SK-N-SH (cell line): ENCODE data around the gene SELENOM. TPM values are rescaled to one million over a fixed set of nuclear protein-coding genes. Genes with fewer than 3 reads are reported as not detected.

Experiments
- CTCF ChIA-PET: fragments of 300-600, 350-600 bp; formaldehyde crosslinking; extraction: SDS; loops from one replicate; lab custom pipeline; 2021; lab: Yijun Ruan, JAX
- POLR2A ChIA-PET: fragments of 350-600 bp; sonication (Branson Sonifier 250); formaldehyde crosslinking; extraction: SDS; loops from one replicate; lab custom pipeline; 2020; ENCODE audit warnings: antibody characterized with exemption, inconsistent platforms; lab: Yijun Ruan, JAX
- DNase-seq: peaks from one replicate; pipeline ENCODE4 v3.0.0; 2012
- H2AFZ ChIP-seq: fragments of 200-600 bp; sonication (generic); 2 replicates; pipeline ENCODE4 v1.8.1; 2016; ENCODE audit warnings: antibody characterized with exemption, mild to moderate bottlenecking, low read depth
- H3F3A ChIP-seq: fragments of 200-600 bp; sonication (generic); replicated peaks from 2 replicates; pipeline ENCODE3; 2016; ENCODE audit warnings: antibody characterized with exemption, mild to moderate bottlenecking; ENCODE audit not compliant: insufficient read depth
- H3K27ac ChIP-seq, 2 experiments: fragments of 200-500 bp in 1 of 2; fragments of 200-600 bp in 1 of 2; sonication (Bioruptor generic) in 1 of 2; sonication (generic), shearing (Covaris generic) in 1 of 2; 2 replicates each; pipeline versions ENCODE4 v1.5.1 to v1.6.1; 2014 to 2016; ENCODE audit warnings: low read depth in 2 of 2, inconsistent platforms in 1 of 2, low read length in 1 of 2, mild to moderate bottlenecking in 1 of 2, mixed read lengths in 1 of 2
- H3K27me3 ChIP-seq: fragments of 200-600 bp; sonication (generic), shearing (Covaris generic); 2 replicates; pipeline ENCODE4 v1.6.1; 2016; ENCODE audit warnings: mixed run types; ENCODE audit not compliant: insufficient read depth
- H3K36me3 ChIP-seq, 2 experiments: fragments of 200-500 bp in 1 of 2; fragments of 200-600 bp in 1 of 2; sonication (Bioruptor generic) in 1 of 2; sonication (generic) in 1 of 2; replicated peaks in 1 of 2; 2 replicates each; pipeline versions ENCODE3 to v1.5.1; 2014 to 2016; ENCODE audit warnings: low read length in 1 of 2, mild to moderate bottlenecking in 1 of 2; ENCODE audit not compliant: insufficient read depth in 2 of 2, control insufficient read depth in 1 of 2
- H3K4me1 ChIP-seq, 2 experiments: fragments of 200-500 bp in 1 of 2; fragments of 200-600 bp in 1 of 2; sonication (Bioruptor generic) in 1 of 2; sonication (generic), shearing (Covaris generic) in 1 of 2; 2 replicates each; pipeline versions ENCODE4 v1.5.1 to v1.6.1; 2014 to 2016; ENCODE audit warnings: low read depth in 1 of 2, low read length in 1 of 2, mixed run types in 1 of 2; ENCODE audit not compliant: insufficient read depth in 2 of 2, control insufficient read depth in 1 of 2
- H3K4me2 ChIP-seq: fragments of 200-600 bp; sonication (generic), shearing (Covaris generic); 2 replicates; pipeline ENCODE4 v1.6.1; 2017; ENCODE audit warnings: mixed run types
- H3K4me3 ChIP-seq, 2 experiments: fragments of 200-500 bp in 1 of 2; fragments of 200-600 bp in 1 of 2; sonication (Bioruptor generic) in 1 of 2; sonication (generic), shearing (Covaris generic) in 1 of 2; 2 replicates each; pipeline versions ENCODE4 v1.5.1 to v1.8.1; 2014 to 2016; ENCODE audit warnings: low read depth in 2 of 2, inconsistent platforms in 1 of 2, low read length in 1 of 2, mild to moderate bottlenecking in 1 of 2, mixed read lengths in 1 of 2, moderate library complexity in 1 of 2
- H3K79me2 ChIP-seq: fragments of 200-600 bp; sonication (generic); 2 replicates; pipeline ENCODE4 v1.8.1; 2017; ENCODE audit warnings: mild to moderate bottlenecking; ENCODE audit not compliant: insufficient read depth
- H3K9ac ChIP-seq: fragments of 200-600 bp; sonication (generic); 2 replicates; pipeline ENCODE4 v1.6.1; 2017; ENCODE audit warnings: mixed run types
- H3K9me2 ChIP-seq: fragments of 200-600 bp; sonication (generic); 2 replicates; pipeline ENCODE4 v1.6.1; 2017; ENCODE audit warnings: mixed run types
- H3K9me3 ChIP-seq: fragments of 200-600 bp; sonication (generic); 2 replicates; pipeline ENCODE4 v1.6.1; 2017; ENCODE audit warnings: mixed run types, mild to moderate bottlenecking, moderate library complexity
- H4K20me1 ChIP-seq: fragments of 200-600 bp; sonication (generic); 2 replicates; pipeline ENCODE4 v1.6.1; 2017; ENCODE audit warnings: mild to moderate bottlenecking, mixed run types; ENCODE audit not compliant: insufficient read depth
- CHD2 ChIP-seq: fragments of 150-350 bp; IDR thresholded peaks from 2 replicates; pipeline ENCODE4 v1.6.1; 2018; ENCODE audit warnings: low read length; ENCODE audit not compliant: partially characterized antibody
- CTCF ChIP-seq: fragments of 200-600 bp; sonication (generic); IDR thresholded peaks from 2 replicates; pipeline ENCODE4 v1.6.1; 2017; ENCODE audit warnings: antibody characterized with exemption, mild to moderate bottlenecking, moderate library complexity
- ELF1 ChIP-seq: IDR thresholded peaks from 2 replicates; pipeline ENCODE4 v1.4.0; 2012
- FOSL2 ChIP-seq: IDR thresholded peaks from 2 replicates; pipeline ENCODE4 v1.4.0; 2012; ENCODE audit warnings: low read depth, mild to moderate bottlenecking, moderate library complexity, borderline replicate concordance
- GATA2 ChIP-seq: sonication (generic); formaldehyde crosslinking; IDR thresholded peaks from 2 replicates; pipeline ENCODE4 v1.5.0; 2020; ENCODE audit warnings: mild to moderate bottlenecking, missing genetic modification reagents
- JUND ChIP-seq: IDR thresholded peaks from 2 replicates; pipeline ENCODE4 v1.4.0; 2012
- NFIC ChIP-seq: IDR thresholded peaks from 2 replicates; pipeline ENCODE4 v1.4.0; 2012; ENCODE audit warnings: borderline replicate concordance
- SIN3A ChIP-seq: IDR thresholded peaks from 2 replicates; pipeline ENCODE4 v1.6.1; 2012; ENCODE audit warnings: low read depth, mild to moderate bottlenecking, low read length, moderate library complexity, borderline replicate concordance
- SMC3 ChIP-seq: IDR thresholded peaks from 2 replicates; pipeline ENCODE4 v1.6.1; 2012; ENCODE audit warnings: low read depth, low read length, improper control_type of control experiment
- TCF12 ChIP-seq: IDR thresholded peaks from 2 replicates; pipeline ENCODE4 v1.4.0; 2012
- WGBS: methylation state at CpG from one replicate; pipeline ENCODE4 v1.1.6; 2017; ENCODE audit warnings: low lambda C conversion rate; 5-methylcytosine and 5-hydroxymethylcytosine counted together
- polyA plus RNA-seq, 3 experiments: library from polyadenylated mRNA; depleted of rRNA; stranded (reverse); fragments of >200 nt; gene quantifications; 2 replicates each; pipeline ENCODE4 v1.2.3, GENCODE V29; 2012
- TF ChIP-seq, protein P1 (sequence below): IDR thresholded peaks from 2 replicates; pipeline ENCODE4; 2012
- TF ChIP-seq, protein P2 (sequence below): IDR thresholded peaks from 2 replicates; pipeline ENCODE4 v1.4.0; 2012; ENCODE audit warnings: low read depth
- TF ChIP-seq, protein P3 (sequence below): IDR thresholded peaks from 2 replicates; pipeline ENCODE4 v1.6.1; 2012; ENCODE audit warnings: mild to moderate bottlenecking, low read depth, low read length, moderate library complexity

The SELENOM gene
- polyA plus RNA-seq, 1 of the 3 experiments (the other 2 are of a cell fraction), result 117 TPM

- no peak for TF ChIP-seq GATA2 (CRISPR knock-in tag)
- TF ChIP-seq CHD2, result peak; percentile 36
- TF ChIP-seq, protein P1, sequence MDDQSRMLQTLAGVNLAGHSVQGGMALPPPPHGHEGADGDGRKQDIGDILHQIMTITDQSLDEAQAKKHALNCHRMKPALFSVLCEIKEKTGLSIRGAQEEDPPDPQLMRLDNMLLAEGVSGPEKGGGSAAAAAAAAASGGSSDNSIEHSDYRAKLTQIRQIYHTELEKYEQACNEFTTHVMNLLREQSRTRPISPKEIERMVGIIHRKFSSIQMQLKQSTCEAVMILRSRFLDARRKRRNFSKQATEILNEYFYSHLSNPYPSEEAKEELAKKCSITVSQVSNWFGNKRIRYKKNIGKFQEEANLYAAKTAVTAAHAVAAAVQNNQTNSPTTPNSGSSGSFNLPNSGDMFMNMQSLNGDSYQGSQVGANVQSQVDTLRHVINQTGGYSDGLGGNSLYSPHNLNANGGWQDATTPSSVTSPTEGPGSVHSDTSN, result peak; percentile 38
- no peak for TF ChIP-seq ELF1
- TF ChIP-seq TCF12, result peak; percentile 56; the same call in 1 of the 2 replicates
- TF ChIP-seq SIN3A, result peak; percentile 55; the same call in 1 of the 2 replicates
- TF ChIP-seq, protein P2, sequence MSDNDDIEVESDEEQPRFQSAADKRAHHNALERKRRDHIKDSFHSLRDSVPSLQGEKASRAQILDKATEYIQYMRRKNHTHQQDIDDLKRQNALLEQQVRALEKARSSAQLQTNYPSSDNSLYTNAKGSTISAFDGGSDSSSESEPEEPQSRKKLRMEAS, result peak; percentile 84
- TF ChIP-seq SMC3, result no peak
- TF ChIP-seq, protein P3, sequence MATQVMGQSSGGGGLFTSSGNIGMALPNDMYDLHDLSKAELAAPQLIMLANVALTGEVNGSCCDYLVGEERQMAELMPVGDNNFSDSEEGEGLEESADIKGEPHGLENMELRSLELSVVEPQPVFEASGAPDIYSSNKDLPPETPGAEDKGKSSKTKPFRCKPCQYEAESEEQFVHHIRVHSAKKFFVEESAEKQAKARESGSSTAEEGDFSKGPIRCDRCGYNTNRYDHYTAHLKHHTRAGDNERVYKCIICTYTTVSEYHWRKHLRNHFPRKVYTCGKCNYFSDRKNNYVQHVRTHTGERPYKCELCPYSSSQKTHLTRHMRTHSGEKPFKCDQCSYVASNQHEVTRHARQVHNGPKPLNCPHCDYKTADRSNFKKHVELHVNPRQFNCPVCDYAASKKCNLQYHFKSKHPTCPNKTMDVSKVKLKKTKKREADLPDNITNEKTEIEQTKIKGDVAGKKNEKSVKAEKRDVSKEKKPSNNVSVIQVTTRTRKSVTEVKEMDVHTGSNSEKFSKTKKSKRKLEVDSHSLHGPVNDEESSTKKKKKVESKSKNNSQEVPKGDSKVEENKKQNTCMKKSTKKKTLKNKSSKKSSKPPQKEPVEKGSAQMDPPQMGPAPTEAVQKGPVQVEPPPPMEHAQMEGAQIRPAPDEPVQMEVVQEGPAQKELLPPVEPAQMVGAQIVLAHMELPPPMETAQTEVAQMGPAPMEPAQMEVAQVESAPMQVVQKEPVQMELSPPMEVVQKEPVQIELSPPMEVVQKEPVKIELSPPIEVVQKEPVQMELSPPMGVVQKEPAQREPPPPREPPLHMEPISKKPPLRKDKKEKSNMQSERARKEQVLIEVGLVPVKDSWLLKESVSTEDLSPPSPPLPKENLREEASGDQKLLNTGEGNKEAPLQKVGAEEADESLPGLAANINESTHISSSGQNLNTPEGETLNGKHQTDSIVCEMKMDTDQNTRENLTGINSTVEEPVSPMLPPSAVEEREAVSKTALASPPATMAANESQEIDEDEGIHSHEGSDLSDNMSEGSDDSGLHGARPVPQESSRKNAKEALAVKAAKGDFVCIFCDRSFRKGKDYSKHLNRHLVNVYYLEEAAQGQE, result no peak
- peak; percentile 32; the same call in 1 of the 2 replicates for TF ChIP-seq JUND
- no peak for TF ChIP-seq CTCF
- TF ChIP-seq FOSL2, result no peak; the same call in 1 of the 2 replicates
- peak; percentile 77 for TF ChIP-seq NFIC
- WGBS, result 28% methylated on average over 11 of the region's 13 CpGs
- DNase-seq, result peak; percentile 69
- Histone ChIP-seq H2AFZ (peak overlapping the region; percentile 98), H3F3A (peaks cover 6% of the 10 kb centered on the region), H3K27me3 (no peaks in the 10 kb centered on the region), H4K20me1 (no peaks in the 10 kb centered on the region), H3K9ac (peak overlapping the region; percentile 16; the same call in 1 of the 2 replicates), H3K27ac (peak overlapping the region in 1 of 2 experiments; percentile 53; a peak in 2 of 4 replicates), H3K4me1 (peaks cover 5 to 9% of the 10 kb centered on the region in 2 experiments; a peak in 2 of 4 replicates), H3K4me2 (peak overlapping the region; percentile 45; the same call in 1 of the 2 replicates), H3K4me3 (no peak overlapping the region), H3K9me2 (no peaks in the 10 kb centered on the region), H3K79me2 (no peaks in the 10 kb centered on the region), H3K36me3 (no peaks in the 10 kb centered on the region), H3K9me3 (no peaks in the 10 kb centered on the region)
- ChIA-PET POLR2A (interaction anchor here (0.8 kb wide), 1 partner anchor 87 kb away, joined by 4 read pairs; the partner anchor contains the start of genes MORC2 and TUG1), CTCF (interaction anchor here (1.5 kb wide), 1 partner anchor 29 kb away, joined by 5 read pairs; no protein-coding TSS in a partner anchor)
These were observed 51.7 kb downstream of the SELENOM start for GRCh38 chr22:31055635-31056159.
